Liver (tissue), 9 donors: ENCODE data around the gene CHRNA7. TPM values are rescaled to one million over a fixed set of nuclear protein-coding genes. Genes with fewer than 3 reads are reported as not detected.

Source experiments
- DNase-seq: peaks from one replicate; pipeline ENCODE4 v3.0.0-alpha.2; 2017; ENCODE audit warnings: low spot score
- H3K27ac ChIP-seq, 2 donors: one replicate each; pipeline ENCODE4 v1.7.0; 2013; ENCODE audit warnings: inconsistent platforms in 2 of 2, low read length in 2 of 2, control low read depth in 1 of 2, low read depth in 1 of 2, mild to moderate bottlenecking in 1 of 2
- H3K27me3 ChIP-seq, 4 donors: one replicate each; pipeline versions ENCODE4 v1.6.1 to v1.7.0; 2013; ENCODE audit warnings: low read length in 3 of 4, inconsistent platforms in 1 of 4, mild to moderate bottlenecking in 1 of 4, moderate library complexity in 1 of 4; ENCODE audit not compliant: control insufficient read depth in 4 of 4, insufficient read depth in 4 of 4
- H3K36me3 ChIP-seq, 4 donors: one replicate each; pipeline versions ENCODE4 v1.6.1 to v1.7.0; 2013; ENCODE audit warnings: low read length in 3 of 4, mild to moderate bottlenecking in 3 of 4, low read depth in 1 of 4, moderate library complexity in 1 of 4; ENCODE audit not compliant: control insufficient read depth in 4 of 4, insufficient read depth in 3 of 4
- H3K4me1 ChIP-seq, 4 donors: one replicate each; pipeline versions ENCODE4 v1.6.1 to v1.7.0; 2013; ENCODE audit warnings: low read length in 3 of 4, mild to moderate bottlenecking in 3 of 4, moderate library complexity in 1 of 4; ENCODE audit not compliant: control insufficient read depth in 4 of 4, insufficient read depth in 4 of 4
- H3K4me3 ChIP-seq, 3 donors: one replicate each; pipeline versions ENCODE4 v1.6.1 to v1.7.0; 2013; ENCODE audit warnings: low read length in 3 of 3, control low read depth in 1 of 3, low read depth in 1 of 3, mild to moderate bottlenecking in 1 of 3
- H3K9ac ChIP-seq, 2 donors: one replicate each; pipeline ENCODE4 v1.7.0; 2013; ENCODE audit warnings: low read length in 2 of 2, mild to moderate bottlenecking in 2 of 2, moderate library complexity in 2 of 2, control low read depth in 1 of 2, low read depth in 1 of 2
- H3K9me3 ChIP-seq, 4 donors: one replicate each; pipeline versions ENCODE4 v1.6.1 to v1.7.0; 2013; ENCODE audit warnings: low read length in 3 of 4; ENCODE audit not compliant: control insufficient read depth in 4 of 4
- EGR1 ChIP-seq, 2 donors: IDR thresholded peaks; 2 replicates each; pipeline ENCODE4 v1.6.1; 2016 to 2018; ENCODE audit warnings: antibody characterized with exemption in 2 of 2, low read depth in 2 of 2
- FOXA1 ChIP-seq: IDR thresholded peaks from 2 replicates; pipeline ENCODE4 v1.6.1; 2016; ENCODE audit warnings: antibody characterized with exemption
- FOXA2 ChIP-seq: IDR thresholded peaks from 2 replicates; pipeline ENCODE4 v1.6.1; 2016; ENCODE audit warnings: antibody characterized with exemption
- GABPA ChIP-seq, 2 donors: IDR thresholded peaks in 1 of 2; conservative IDR thresholded peaks in 1 of 2; 2 replicates each; pipeline ENCODE4 v1.6.1; 2016; ENCODE audit warnings: antibody characterized with exemption in 2 of 2, mild to moderate bottlenecking in 1 of 2, moderate library complexity in 1 of 2
- HNF4A ChIP-seq, 2 donors: conservative IDR thresholded peaks; 2 replicates each; pipeline ENCODE4 v1.6.1; 2016; ENCODE audit warnings: antibody characterized with exemption in 2 of 2, mild to moderate bottlenecking in 2 of 2
- HNF4G ChIP-seq: IDR thresholded peaks from 2 replicates; pipeline ENCODE4 v1.6.1; 2016; ENCODE audit warnings: antibody characterized with exemption
- JUND ChIP-seq, 2 donors: IDR thresholded peaks; 2 replicates each; pipeline ENCODE4 v1.6.1; 2016; ENCODE audit warnings: antibody characterized with exemption in 2 of 2
- NR2F2 ChIP-seq: IDR thresholded peaks from 2 replicates; pipeline ENCODE4 v1.6.1; 2016; ENCODE audit warnings: antibody characterized with exemption
- RAD21 ChIP-seq, 2 donors: IDR thresholded peaks; 2 replicates each; pipeline ENCODE4 v1.6.1; 2016; ENCODE audit warnings: antibody characterized with exemption in 2 of 2, mild to moderate bottlenecking in 2 of 2
- RXRA ChIP-seq, 2 donors: IDR thresholded peaks; 2 replicates each; pipeline ENCODE4 v1.6.1; 2017 to 2018; ENCODE audit warnings: antibody characterized with exemption in 2 of 2, mild to moderate bottlenecking in 1 of 2
- SP1 ChIP-seq: IDR thresholded peaks from 2 replicates; pipeline ENCODE4 v1.6.1; 2018; ENCODE audit warnings: antibody characterized with exemption, mild to moderate bottlenecking
- TAF1 ChIP-seq: conservative IDR thresholded peaks from 2 replicates; pipeline ENCODE4 v1.6.1; 2016; ENCODE audit warnings: antibody characterized with exemption, mild to moderate bottlenecking
- YY1 ChIP-seq: IDR thresholded peaks from 2 replicates; pipeline ENCODE4 v1.6.1; 2016; ENCODE audit warnings: antibody characterized with exemption, mild to moderate bottlenecking
- WGBS: extraction: QIAGEN DNeasy Blood & Tissue Kit; methylation state at CpG from one replicate; pipeline ENCODE4 v1.1.7; 2013; 5-methylcytosine and 5-hydroxymethylcytosine counted together
- polyA plus RNA-seq, 2 donors: library from polyadenylated mRNA; stranded (reverse) in 1 of 2; unstranded in 1 of 2; fragments of 200-250 nt in 1 of 2; fragments of >200 nt in 1 of 2; fragmentation: Nextera tagmentation in 1 of 2; extraction: Ambion mirVana in 1 of 2; gene quantifications; one replicate each; pipeline versions ENCODE4 v1.2.1 to v1.2.3, GENCODE V29; 2013 to 2015
- total RNA-seq, 2 donors: library from RNA; depleted of rRNA; stranded (reverse); fragments of >200 nt; gene quantifications; one replicate each; pipeline ENCODE4 v1.2.3, GENCODE V29; 2014
- TF ChIP-seq, protein P1 (sequence below): IDR thresholded peaks from 2 replicates; pipeline ENCODE4 v1.6.1; 2016; ENCODE audit warnings: antibody characterized with exemption
- TF ChIP-seq, protein P2 (sequence below): IDR thresholded peaks from 2 replicates; pipeline ENCODE4 v1.6.1; 2016; ENCODE audit warnings: antibody characterized with exemption, mild to moderate bottlenecking
- TF ChIP-seq, protein P3 (sequence below): IDR thresholded peaks from 2 replicates; pipeline ENCODE4 v1.6.1; 2016; ENCODE audit warnings: antibody characterized with exemption
- TF ChIP-seq, protein P4 (sequence below): fragments of 150-350 bp; IDR thresholded peaks from 2 replicates; pipeline ENCODE4 v1.5.1; 2017; ENCODE audit warnings: improper control_type of control experiment, low read depth, low read length; ENCODE audit not compliant: missing input control
- TF ChIP-seq, protein P5 (sequence below): IDR thresholded peaks from 2 replicates; pipeline ENCODE4 v1.6.1; 2016; ENCODE audit warnings: antibody characterized with exemption
- donor health status: healthy.
- donor health status: healthy.
- donor health status: healthy.
- donor health status: healthy.
- donor health status: healthy.

CHRNA7 gene
- total and polyA plus RNA-seq, 4 donors = 0.06 to 0.21 (median 0.08) TPM; not detected in 1

DNA sequence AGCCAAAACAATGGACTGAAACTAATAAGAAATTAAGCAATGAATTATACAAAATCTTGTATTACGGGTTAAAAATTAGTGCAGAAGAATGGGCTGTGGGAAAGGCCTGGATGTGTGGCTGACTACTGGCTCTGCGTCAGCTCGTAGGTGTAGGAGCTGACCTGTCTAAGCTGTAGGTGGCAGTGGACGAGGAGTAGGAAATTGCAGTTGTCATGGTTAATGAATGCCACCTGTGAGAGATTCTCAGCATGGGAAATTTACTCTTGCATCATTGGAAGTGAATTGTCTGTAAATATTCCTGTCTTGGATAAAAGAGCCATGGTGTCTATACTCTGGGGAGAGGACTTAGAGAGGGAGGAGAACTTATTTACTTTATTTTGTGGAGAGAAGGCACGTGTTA lies 23.4 kb downstream of the CHRNA7 start:
- 42% methylated on average over 5 of the region's 5 CpGs for WGBS
- DNase-seq = no peak
- no peak overlapping the region for H3K9ac ChIP-seq
- H3K27ac ChIP-seq = no peak overlapping the region
- no peaks in the 10 kb centered on the region for H3K27me3 ChIP-seq
- no peak overlapping the region for H3K4me3 ChIP-seq
- no peaks in the 10 kb centered on the region for H3K9me3 ChIP-seq
- no peaks in the 10 kb centered on the region for H3K36me3 ChIP-seq
- TF ChIP-seq FOXA2 (no peak), SP1 (no peak), NR2F2 (no peak), HNF4A (conservative IDR thresholded peaks at IDR 0.05) (no peak), GABPA (IDR thresholded peaks at IDR 0.05 in 1 of 2, conservative IDR thresholded peaks at IDR 0.05 in 1 of 2) (no peak), HNF4G (no peak), YY1 (no peak), TAF1 (no peak), JUND (IDR thresholded peaks at IDR 0.05) (no peak), RXRA (IDR thresholded peaks at IDR 0.05) (no peak), EGR1 (IDR thresholded peaks at IDR 0.05; ENCODE audit: low read depth in 2 of 2) (no peak), RAD21 (IDR thresholded peaks at IDR 0.05) (no peak), FOXA1 (no peak)
- TF ChIP-seq, protein P1, sequence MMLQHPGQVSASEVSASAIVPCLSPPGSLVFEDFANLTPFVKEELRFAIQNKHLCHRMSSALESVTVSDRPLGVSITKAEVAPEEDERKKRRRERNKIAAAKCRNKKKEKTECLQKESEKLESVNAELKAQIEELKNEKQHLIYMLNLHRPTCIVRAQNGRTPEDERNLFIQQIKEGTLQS = no peak
- TF ChIP-seq, protein P2, sequence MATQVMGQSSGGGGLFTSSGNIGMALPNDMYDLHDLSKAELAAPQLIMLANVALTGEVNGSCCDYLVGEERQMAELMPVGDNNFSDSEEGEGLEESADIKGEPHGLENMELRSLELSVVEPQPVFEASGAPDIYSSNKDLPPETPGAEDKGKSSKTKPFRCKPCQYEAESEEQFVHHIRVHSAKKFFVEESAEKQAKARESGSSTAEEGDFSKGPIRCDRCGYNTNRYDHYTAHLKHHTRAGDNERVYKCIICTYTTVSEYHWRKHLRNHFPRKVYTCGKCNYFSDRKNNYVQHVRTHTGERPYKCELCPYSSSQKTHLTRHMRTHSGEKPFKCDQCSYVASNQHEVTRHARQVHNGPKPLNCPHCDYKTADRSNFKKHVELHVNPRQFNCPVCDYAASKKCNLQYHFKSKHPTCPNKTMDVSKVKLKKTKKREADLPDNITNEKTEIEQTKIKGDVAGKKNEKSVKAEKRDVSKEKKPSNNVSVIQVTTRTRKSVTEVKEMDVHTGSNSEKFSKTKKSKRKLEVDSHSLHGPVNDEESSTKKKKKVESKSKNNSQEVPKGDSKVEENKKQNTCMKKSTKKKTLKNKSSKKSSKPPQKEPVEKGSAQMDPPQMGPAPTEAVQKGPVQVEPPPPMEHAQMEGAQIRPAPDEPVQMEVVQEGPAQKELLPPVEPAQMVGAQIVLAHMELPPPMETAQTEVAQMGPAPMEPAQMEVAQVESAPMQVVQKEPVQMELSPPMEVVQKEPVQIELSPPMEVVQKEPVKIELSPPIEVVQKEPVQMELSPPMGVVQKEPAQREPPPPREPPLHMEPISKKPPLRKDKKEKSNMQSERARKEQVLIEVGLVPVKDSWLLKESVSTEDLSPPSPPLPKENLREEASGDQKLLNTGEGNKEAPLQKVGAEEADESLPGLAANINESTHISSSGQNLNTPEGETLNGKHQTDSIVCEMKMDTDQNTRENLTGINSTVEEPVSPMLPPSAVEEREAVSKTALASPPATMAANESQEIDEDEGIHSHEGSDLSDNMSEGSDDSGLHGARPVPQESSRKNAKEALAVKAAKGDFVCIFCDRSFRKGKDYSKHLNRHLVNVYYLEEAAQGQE = no peak
- TF ChIP-seq, protein P3, sequence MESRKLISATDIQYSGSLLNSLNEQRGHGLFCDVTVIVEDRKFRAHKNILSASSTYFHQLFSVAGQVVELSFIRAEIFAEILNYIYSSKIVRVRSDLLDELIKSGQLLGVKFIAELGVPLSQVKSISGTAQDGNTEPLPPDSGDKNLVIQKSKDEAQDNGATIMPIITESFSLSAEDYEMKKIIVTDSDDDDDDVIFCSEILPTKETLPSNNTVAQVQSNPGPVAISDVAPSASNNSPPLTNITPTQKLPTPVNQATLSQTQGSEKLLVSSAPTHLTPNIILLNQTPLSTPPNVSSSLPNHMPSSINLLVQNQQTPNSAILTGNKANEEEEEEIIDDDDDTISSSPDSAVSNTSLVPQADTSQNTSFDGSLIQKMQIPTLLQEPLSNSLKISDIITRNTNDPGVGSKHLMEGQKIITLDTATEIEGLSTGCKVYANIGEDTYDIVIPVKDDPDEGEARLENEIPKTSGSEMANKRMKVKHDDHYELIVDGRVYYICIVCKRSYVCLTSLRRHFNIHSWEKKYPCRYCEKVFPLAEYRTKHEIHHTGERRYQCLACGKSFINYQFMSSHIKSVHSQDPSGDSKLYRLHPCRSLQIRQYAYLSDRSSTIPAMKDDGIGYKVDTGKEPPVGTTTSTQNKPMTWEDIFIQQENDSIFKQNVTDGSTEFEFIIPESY = no peak
- TF ChIP-seq, protein P4, sequence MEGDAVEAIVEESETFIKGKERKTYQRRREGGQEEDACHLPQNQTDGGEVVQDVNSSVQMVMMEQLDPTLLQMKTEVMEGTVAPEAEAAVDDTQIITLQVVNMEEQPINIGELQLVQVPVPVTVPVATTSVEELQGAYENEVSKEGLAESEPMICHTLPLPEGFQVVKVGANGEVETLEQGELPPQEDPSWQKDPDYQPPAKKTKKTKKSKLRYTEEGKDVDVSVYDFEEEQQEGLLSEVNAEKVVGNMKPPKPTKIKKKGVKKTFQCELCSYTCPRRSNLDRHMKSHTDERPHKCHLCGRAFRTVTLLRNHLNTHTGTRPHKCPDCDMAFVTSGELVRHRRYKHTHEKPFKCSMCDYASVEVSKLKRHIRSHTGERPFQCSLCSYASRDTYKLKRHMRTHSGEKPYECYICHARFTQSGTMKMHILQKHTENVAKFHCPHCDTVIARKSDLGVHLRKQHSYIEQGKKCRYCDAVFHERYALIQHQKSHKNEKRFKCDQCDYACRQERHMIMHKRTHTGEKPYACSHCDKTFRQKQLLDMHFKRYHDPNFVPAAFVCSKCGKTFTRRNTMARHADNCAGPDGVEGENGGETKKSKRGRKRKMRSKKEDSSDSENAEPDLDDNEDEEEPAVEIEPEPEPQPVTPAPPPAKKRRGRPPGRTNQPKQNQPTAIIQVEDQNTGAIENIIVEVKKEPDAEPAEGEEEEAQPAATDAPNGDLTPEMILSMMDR = no peak
- TF ChIP-seq, protein P5, sequence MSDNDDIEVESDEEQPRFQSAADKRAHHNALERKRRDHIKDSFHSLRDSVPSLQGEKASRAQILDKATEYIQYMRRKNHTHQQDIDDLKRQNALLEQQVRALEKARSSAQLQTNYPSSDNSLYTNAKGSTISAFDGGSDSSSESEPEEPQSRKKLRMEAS = no peak
- no peaks in the 10 kb centered on the region for H3K4me1 ChIP-seq
